Fibroblast of gingiva (primary cell): ENCODE measurements around the gene FOXL3.

Experiments
- DNase-seq: peaks from one replicate; pipeline ENCODE4 v3.0.0-alpha.2; 2011; ENCODE audit warnings: low read depth

Gene FOXL3

GRCh38 chr7:338295-339061, 48.5 kb downstream of the FOXL3 start:
- DNase-seq: no peak

DNA sequence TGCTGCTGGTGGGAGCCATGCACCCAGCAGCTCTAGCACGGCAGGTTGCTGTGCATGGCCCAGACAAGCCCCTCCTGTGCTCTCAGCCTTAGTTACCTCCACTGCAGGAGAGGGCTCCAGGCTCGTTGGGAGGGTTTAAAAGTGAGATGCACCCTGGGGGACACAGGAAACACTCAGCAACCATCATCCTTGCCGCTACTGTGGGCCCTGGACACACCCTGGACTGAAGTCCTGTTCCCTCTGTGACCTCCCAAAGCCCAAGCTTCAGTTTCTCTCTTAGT, 49.0 kb downstream of the FOXL3 start:
- DNase-seq: no peak

- DNase-seq: no peak
These were observed 49.7 kb downstream of the FOXL3 start for GRCh38 chr7:339696-340095.

GRCh38 chr7:340200-340937, 50.4 kb downstream of the FOXL3 start:
- DNase-seq: no peak
